Astrocyte of the spinal cord (primary cell): ENCODE data around the gene DEAF1.

ENCODE experiments used
- DNase-seq: peaks from one replicate; pipeline ENCODE4 v3.0.0; 2011; ENCODE audit warnings: low read depth, low spot score
- H3K4me3 ChIP-seq: 2 replicates; pipeline ENCODE4 v1.5.1; 2011; ENCODE audit warnings: low read depth, mild to moderate bottlenecking, low read length, moderate library complexity
- CTCF ChIP-seq: IDR thresholded peaks from 2 replicates; pipeline ENCODE4 v1.5.1; 2012; ENCODE audit warnings: low read depth, mild to moderate bottlenecking, low read length, inconsistent platforms
- in situ Hi-C: cut with HindIII; loops from 2 replicates; pipeline ENCODE4 v1.10.0; 2017; ENCODE audit warnings: low sequenced_read_pairs

Gene DEAF1

GRCh38 chr11:729492-730074 lies 34.6 kb upstream of the DEAF1 start:
- H3K4me3 ChIP-seq = no peak overlapping the region
- TF ChIP-seq CTCF = no peak
- in situ Hi-C loops = no loop called here
- DNase-seq = no peak

GRCh38 chr11:728901-729491 lies 34.0 kb upstream of the DEAF1 start:
- in situ Hi-C loops = no loop called here
- TF ChIP-seq CTCF = no peak
- no peak for DNase-seq
- H3K4me3 ChIP-seq = no peak overlapping the region

GRCh38 chr11:727859-728748 lies 33.1 kb upstream of the DEAF1 start:
- peak; percentile 100 for TF ChIP-seq CTCF
- H3K4me3 ChIP-seq = no peak overlapping the region
- in situ Hi-C loops = no loop called here
- peak; percentile 87 for DNase-seq

- TF ChIP-seq CTCF = no peak
- DNase-seq = no peak
- no peak overlapping the region for H3K4me3 ChIP-seq
- in situ Hi-C loops = no loop called here
Observed at GRCh38 chr11:727281-727701, 32.3 kb upstream of the DEAF1 start.

- peak; percentile 39 for DNase-seq
- no peak overlapping the region for H3K4me3 ChIP-seq
- TF ChIP-seq CTCF = no peak
- in situ Hi-C loops = no loop called here
Observed at GRCh38 chr11:726278-727220, 31.5 kb upstream of the DEAF1 start.
